ENCODE measurements around the gene DNAJB6.

DNAJB6 gene

DNA sequence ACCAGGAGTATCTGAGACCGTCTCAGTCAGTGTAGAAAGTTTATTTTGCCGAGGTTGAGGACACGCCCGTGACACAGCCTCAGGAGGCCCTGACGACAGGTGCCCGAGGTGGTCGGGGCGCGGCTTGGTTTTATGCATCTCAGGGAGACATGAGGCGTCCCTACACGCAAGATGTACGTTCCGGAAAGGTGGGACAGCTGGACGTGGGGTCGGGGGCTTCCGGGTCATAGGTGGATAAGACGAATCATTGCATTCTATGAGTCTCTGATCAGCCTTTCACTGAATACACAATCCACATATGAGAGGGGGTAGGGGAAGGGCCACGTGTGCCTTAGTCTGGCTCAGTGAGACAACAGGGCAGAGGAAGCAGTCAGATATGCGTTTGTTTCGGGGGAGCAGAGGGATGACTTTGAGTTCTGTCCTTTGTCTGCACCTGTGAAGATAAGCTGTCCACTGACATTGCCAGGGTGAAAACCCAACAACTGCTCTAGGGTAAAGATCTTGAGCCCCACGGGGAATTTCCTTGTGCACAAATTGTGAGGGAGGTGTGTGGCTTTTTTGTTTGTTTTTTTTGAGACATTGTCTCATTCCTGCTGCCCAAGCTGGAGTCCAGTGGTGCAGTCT, 66.2 kb downstream of the DNAJB6 start:
- TF ChIP-seq CEBPB (IDR thresholded peaks at IDR 0.05): no peak
- TF ChIP-seq YY1 (IDR thresholded peaks at IDR 0.05; ENCODE audit: low read depth): no peak
- no peak for TF ChIP-seq TAF1 (IDR thresholded peaks at IDR 0.05; ENCODE audit: low read depth)
- TF ChIP-seq, protein P1, sequence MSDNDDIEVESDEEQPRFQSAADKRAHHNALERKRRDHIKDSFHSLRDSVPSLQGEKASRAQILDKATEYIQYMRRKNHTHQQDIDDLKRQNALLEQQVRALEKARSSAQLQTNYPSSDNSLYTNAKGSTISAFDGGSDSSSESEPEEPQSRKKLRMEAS (IDR thresholded peaks at IDR 0.05): no peak
- TF ChIP-seq, protein P2, sequence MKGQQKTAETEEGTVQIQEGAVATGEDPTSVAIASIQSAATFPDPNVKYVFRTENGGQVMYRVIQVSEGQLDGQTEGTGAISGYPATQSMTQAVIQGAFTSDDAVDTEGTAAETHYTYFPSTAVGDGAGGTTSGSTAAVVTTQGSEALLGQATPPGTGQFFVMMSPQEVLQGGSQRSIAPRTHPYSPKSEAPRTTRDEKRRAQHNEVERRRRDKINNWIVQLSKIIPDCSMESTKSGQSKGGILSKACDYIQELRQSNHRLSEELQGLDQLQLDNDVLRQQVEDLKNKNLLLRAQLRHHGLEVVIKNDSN (IDR thresholded peaks at IDR 0.05): no peak
- TF ChIP-seq, protein P3, sequence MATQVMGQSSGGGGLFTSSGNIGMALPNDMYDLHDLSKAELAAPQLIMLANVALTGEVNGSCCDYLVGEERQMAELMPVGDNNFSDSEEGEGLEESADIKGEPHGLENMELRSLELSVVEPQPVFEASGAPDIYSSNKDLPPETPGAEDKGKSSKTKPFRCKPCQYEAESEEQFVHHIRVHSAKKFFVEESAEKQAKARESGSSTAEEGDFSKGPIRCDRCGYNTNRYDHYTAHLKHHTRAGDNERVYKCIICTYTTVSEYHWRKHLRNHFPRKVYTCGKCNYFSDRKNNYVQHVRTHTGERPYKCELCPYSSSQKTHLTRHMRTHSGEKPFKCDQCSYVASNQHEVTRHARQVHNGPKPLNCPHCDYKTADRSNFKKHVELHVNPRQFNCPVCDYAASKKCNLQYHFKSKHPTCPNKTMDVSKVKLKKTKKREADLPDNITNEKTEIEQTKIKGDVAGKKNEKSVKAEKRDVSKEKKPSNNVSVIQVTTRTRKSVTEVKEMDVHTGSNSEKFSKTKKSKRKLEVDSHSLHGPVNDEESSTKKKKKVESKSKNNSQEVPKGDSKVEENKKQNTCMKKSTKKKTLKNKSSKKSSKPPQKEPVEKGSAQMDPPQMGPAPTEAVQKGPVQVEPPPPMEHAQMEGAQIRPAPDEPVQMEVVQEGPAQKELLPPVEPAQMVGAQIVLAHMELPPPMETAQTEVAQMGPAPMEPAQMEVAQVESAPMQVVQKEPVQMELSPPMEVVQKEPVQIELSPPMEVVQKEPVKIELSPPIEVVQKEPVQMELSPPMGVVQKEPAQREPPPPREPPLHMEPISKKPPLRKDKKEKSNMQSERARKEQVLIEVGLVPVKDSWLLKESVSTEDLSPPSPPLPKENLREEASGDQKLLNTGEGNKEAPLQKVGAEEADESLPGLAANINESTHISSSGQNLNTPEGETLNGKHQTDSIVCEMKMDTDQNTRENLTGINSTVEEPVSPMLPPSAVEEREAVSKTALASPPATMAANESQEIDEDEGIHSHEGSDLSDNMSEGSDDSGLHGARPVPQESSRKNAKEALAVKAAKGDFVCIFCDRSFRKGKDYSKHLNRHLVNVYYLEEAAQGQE (IDR thresholded peaks at IDR 0.05; ENCODE audit: low read depth): no peak
- no peak for TF ChIP-seq RAD21 (IDR thresholded peaks at IDR 0.05; ENCODE audit: low read depth)
- no peak for TF ChIP-seq NFIC (IDR thresholded peaks at IDR 0.05)
- no peak for TF ChIP-seq TEAD4 (IDR thresholded peaks at IDR 0.05)
- no peak for TF ChIP-seq EGR1 (IDR thresholded peaks at IDR 0.05)
- TF ChIP-seq TCF12 (IDR thresholded peaks at IDR 0.05; ENCODE audit: low read depth): no peak
- TF ChIP-seq ZBTB7A (IDR thresholded peaks at IDR 0.05; ENCODE audit: low read depth): no peak
- TF ChIP-seq EP300 (IDR thresholded peaks at IDR 0.05; ENCODE audit: borderline replicate concordance): no peak

DNA sequence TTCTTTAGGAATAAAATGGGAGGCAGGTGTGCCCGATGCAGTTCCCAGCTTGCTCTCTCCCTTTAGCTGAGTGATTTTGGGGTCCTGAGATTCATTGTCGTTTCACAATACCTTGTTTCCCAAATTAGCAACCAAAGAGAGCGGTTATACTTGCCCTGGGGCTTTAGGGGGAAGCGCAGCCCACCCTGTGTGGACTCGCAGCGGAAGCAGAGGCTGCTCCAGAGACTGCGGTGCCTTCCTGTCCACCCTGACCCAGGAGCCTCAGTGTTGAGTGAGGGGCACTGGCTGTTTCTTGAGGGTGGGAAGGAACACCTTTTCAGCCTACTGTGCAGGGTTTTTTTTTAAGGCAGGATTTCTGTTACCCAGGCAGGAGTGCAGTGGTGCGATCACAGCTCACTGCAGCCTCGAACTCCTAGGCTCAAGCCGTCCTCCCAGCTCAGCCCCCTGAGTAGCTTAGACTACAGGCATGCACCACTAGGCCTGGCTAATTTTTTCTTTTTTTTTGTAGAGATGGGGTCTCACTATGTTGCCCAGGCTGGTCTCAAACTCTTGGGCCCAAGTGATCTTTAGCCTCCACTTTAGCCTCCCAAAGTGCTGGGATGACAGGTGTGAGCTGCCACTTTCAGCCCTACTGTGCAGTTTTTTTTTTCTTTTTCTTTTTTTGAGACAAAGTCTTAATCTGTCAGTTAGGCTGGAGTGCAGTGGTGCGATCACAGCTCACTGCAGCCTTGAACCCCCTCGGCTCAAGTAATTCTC, 67.0 kb downstream of the DNAJB6 start:
- TF ChIP-seq, protein P3 (IDR thresholded peaks at IDR 0.05; ENCODE audit: low read depth): no peak
- TF ChIP-seq TAF1 (IDR thresholded peaks at IDR 0.05; ENCODE audit: low read depth): no peak
- TF ChIP-seq TEAD4 (IDR thresholded peaks at IDR 0.05): no peak
- TF ChIP-seq, protein P2 (IDR thresholded peaks at IDR 0.05): no peak
- TF ChIP-seq CEBPB (IDR thresholded peaks at IDR 0.05): no peak

DNA sequence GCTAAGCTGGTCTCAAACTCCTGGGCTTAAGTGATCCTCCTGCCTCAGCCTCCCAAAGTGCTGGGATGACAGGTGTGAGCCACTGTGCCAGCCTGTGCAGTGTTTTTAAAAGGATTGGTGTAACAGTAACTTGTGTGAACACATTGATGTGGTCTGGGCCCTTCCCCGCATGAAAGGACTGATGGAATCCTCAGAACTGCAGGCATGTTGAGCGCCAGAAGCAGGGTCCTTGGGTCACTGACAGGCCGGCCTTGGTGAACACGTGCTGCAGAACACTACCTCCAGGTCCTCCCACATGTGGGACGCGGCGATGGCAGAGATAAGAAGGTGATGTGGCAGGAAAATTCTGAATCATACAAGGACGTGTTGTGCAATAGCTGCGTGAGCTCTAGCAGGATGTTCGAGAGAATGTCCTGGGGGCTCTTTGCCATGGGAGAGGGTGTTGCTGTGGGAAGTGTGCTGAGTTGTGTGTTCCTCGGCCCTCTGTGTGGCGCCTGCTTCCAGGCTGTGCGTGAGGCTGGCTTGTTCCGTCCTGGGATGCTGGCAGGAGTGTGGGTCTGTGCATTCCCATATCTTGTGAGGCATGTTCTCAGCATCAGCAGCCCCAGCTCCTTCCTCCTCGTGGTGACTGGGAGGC, 68.2 kb downstream of the DNAJB6 start:
- no peak for TF ChIP-seq TCF12 (IDR thresholded peaks at IDR 0.05; ENCODE audit: low read depth)
- TF ChIP-seq CREB1 (IDR thresholded peaks at IDR 0.05; ENCODE audit: low read depth): no peak
- TF ChIP-seq, protein P1 (IDR thresholded peaks at IDR 0.05): no peak
- TF ChIP-seq RAD21 (IDR thresholded peaks at IDR 0.05; ENCODE audit: low read depth): no peak
- TF ChIP-seq EGR1 (IDR thresholded peaks at IDR 0.05): no peak
- TF ChIP-seq, protein P2 (IDR thresholded peaks at IDR 0.05): no peak
- no peak for TF ChIP-seq FOXM1 (IDR thresholded peaks at IDR 0.05; ENCODE audit: borderline replicate concordance, low read depth)
- no peak for TF ChIP-seq NFIC (IDR thresholded peaks at IDR 0.05)
- no peak for TF ChIP-seq EP300 (IDR thresholded peaks at IDR 0.05; ENCODE audit: borderline replicate concordance)
- no peak for TF ChIP-seq TEAD4 (IDR thresholded peaks at IDR 0.05)
- no peak for TF ChIP-seq YY1 (IDR thresholded peaks at IDR 0.05; ENCODE audit: low read depth)
- no peak for TF ChIP-seq TAF1 (IDR thresholded peaks at IDR 0.05; ENCODE audit: low read depth)
- no peak for TF ChIP-seq ZBTB7A (IDR thresholded peaks at IDR 0.05; ENCODE audit: low read depth)

DNA sequence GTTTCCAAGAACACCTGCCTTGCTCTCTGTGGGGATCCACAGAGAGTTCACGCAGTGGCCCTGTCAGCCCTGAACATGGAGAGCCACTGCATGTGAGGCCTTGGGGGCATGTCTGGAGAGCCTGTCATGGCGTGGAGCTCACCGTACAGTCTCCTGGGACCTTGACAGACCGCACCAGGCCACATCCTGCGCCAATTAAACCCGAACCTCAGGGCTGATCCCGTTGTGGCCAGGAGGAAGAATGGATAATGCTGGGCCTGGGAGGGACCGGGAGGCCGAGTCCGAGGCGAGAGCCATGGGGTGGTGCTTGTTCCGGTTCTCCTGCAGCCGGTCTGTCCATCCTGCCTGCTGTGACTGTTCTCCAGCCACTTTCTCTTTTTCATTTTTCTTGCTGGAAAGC, 68.7 kb downstream of the DNAJB6 start:
- no peak for TF ChIP-seq RAD21 (IDR thresholded peaks at IDR 0.05; ENCODE audit: low read depth)
- TF ChIP-seq, protein P1 (IDR thresholded peaks at IDR 0.05): no peak
- no peak for TF ChIP-seq CEBPB (IDR thresholded peaks at IDR 0.05)
- no peak for TF ChIP-seq EGR1 (IDR thresholded peaks at IDR 0.05)
- TF ChIP-seq ZBTB7A (IDR thresholded peaks at IDR 0.05; ENCODE audit: low read depth): no peak
- no peak for TF ChIP-seq FOXM1 (IDR thresholded peaks at IDR 0.05; ENCODE audit: borderline replicate concordance, low read depth)
- TF ChIP-seq TAF1 (IDR thresholded peaks at IDR 0.05; ENCODE audit: low read depth): no peak
- no peak for TF ChIP-seq NFIC (IDR thresholded peaks at IDR 0.05)
- TF ChIP-seq CREB1 (IDR thresholded peaks at IDR 0.05; ENCODE audit: low read depth): no peak
- TF ChIP-seq, protein P3 (IDR thresholded peaks at IDR 0.05; ENCODE audit: low read depth): no peak
- TF ChIP-seq TEAD4 (IDR thresholded peaks at IDR 0.05): no peak
- TF ChIP-seq EP300 (IDR thresholded peaks at IDR 0.05; ENCODE audit: borderline replicate concordance): no peak
